ENCODE results near the gene C1QTNF5. TPM values are rescaled to one million over a fixed set of nuclear protein-coding genes. Genes with fewer than 3 reads are reported as not detected.
A peak's percentile ranks its signal among the peaks of the same experiment; 100 is the strongest.

The C1QTNF5 gene
- total RNA-seq, 2 donors from 2014 or later = 0.62 to 0.66 TPM

GRCh38 chr11:119347940-119348605 lies 7.4 kb upstream of the C1QTNF5 start:
- H3K9me3 ChIP-seq (ENCODE audit: control insufficient read depth, low read length) = no peaks in the 10 kb centered on the region
- Mint-ChIP-seq H3K36me3 (ENCODE audit: low read depth) (no peaks in the 10 kb centered on the region), H3K27ac (no peak overlapping the region), H3K4me3 (no peak overlapping the region), H3K4me1 (peaks cover 3% of the 10 kb centered on the region), H3K27me3 (ENCODE audit: insufficient read depth) (peaks cover 69% of the 10 kb centered on the region), H3K9me3 (peaks cover 1% of the 10 kb centered on the region)
- 82 to 90% methylated on average over 5 to 16 of the region's 16 CpGs for WGBS, 2 experiments (ENCODE audit: insufficient coverage in 1 of 2, insufficient read length in 1 of 2)
- peaks cover 33% of the 10 kb centered on the region for H3K27me3 ChIP-seq (ENCODE audit: control insufficient read depth, insufficient read depth, low read length, poor library complexity, severe bottlenecking)
- H3K9ac ChIP-seq (ENCODE audit: extremely low read depth, low read length, poor library complexity, severe bottlenecking) = no peak overlapping the region
- TF ChIP-seq CTCF (conservative IDR thresholded peaks at IDR 0.05) = no peak
- H3K27ac ChIP-seq (ENCODE audit: low read depth, low read length) = no peak overlapping the region
- no peaks in the 10 kb centered on the region for H3K36me3 ChIP-seq (ENCODE audit: control insufficient read depth, insufficient read depth, low read length)
- no peak overlapping the region for H3K4me3 ChIP-seq (ENCODE audit: low read length)
- H3K4me1 ChIP-seq (ENCODE audit: control insufficient read depth, insufficient read depth, low read length) = no peaks in the 10 kb centered on the region
- peak; percentile 43 for DNase-seq

GRCh38 chr11:119347242-119347641 lies 6.6 kb upstream of the C1QTNF5 start:
- Histone ChIP-seq H3K27ac (ENCODE audit: low read depth, low read length) (no peak overlapping the region), H3K36me3 (ENCODE audit: control insufficient read depth, insufficient read depth, low read length) (no peaks in the 10 kb centered on the region), H3K9ac (ENCODE audit: extremely low read depth, low read length, poor library complexity, severe bottlenecking) (no peak overlapping the region), H3K4me1 (ENCODE audit: control insufficient read depth, insufficient read depth, low read length) (no peaks in the 10 kb centered on the region), H3K4me3 (ENCODE audit: low read length) (no peak overlapping the region), H3K9me3 (ENCODE audit: control insufficient read depth, low read length) (no peaks in the 10 kb centered on the region), H3K27me3 (ENCODE audit: control insufficient read depth, insufficient read depth, low read length, poor library complexity, severe bottlenecking) (peaks cover 42% of the 10 kb centered on the region)
- TF ChIP-seq CTCF (conservative IDR thresholded peaks at IDR 0.05) = no peak
- Mint-ChIP-seq H3K27ac (no peak overlapping the region), H3K9me3 (peaks cover 1% of the 10 kb centered on the region), H3K4me3 (no peak overlapping the region), H3K36me3 (ENCODE audit: low read depth) (no peaks in the 10 kb centered on the region), H3K27me3 (ENCODE audit: insufficient read depth) (peaks cover 73% of the 10 kb centered on the region), H3K4me1 (no peaks in the 10 kb centered on the region)
- 83 to 84% methylated on average over 1 to 2 of the region's 2 CpGs for WGBS, 2 experiments (ENCODE audit: insufficient coverage in 1 of 2, insufficient read length in 1 of 2)
- DNase-seq = no peak

- peaks cover 73% of the 10 kb centered on the region for H3K27me3 Mint-ChIP-seq (ENCODE audit: insufficient read depth)
- no peak within 1 kb of the TSS for H3K4me3 Mint-ChIP-seq
These were observed 5.9 kb upstream of the C1QTNF5 start, which contains the start of gene MFRP for GRCh38 chr11:119346605-119347004. MFRP (minus strand) TSS chr11:119346705; CDS start chr11:119346513, 192 bp downstream.

More at GRCh38 chr11:119346605-119347004, 5.9 kb upstream of the C1QTNF5 start, which contains the start of gene MFRP:
- no peak within 1 kb of the TSS for H3K4me3 ChIP-seq (ENCODE audit: low read length)
- no peaks in the 10 kb centered on the region for H3K4me1 ChIP-seq (ENCODE audit: control insufficient read depth, insufficient read depth, low read length)
- no peak within 1 kb of the TSS for H3K27ac ChIP-seq (ENCODE audit: low read depth, low read length)
- Mint-ChIP-seq H3K4me1 (no peaks in the 10 kb centered on the region), H3K36me3 (ENCODE audit: low read depth) (no peaks in the 10 kb centered on the region), H3K9me3 (peaks cover 1% of the 10 kb centered on the region), H3K27ac (no peak within 1 kb of the TSS)
- H3K9me3 ChIP-seq (ENCODE audit: control insufficient read depth, low read length) = no peaks in the 10 kb centered on the region
- peaks cover 48% of the 10 kb centered on the region for H3K27me3 ChIP-seq (ENCODE audit: control insufficient read depth, insufficient read depth, low read length, poor library complexity, severe bottlenecking)
- H3K36me3 ChIP-seq (ENCODE audit: control insufficient read depth, insufficient read depth, low read length) = no peaks in the 10 kb centered on the region
- H3K9ac ChIP-seq (ENCODE audit: extremely low read depth, low read length, poor library complexity, severe bottlenecking) = no peak within 1 kb of the TSS
- TF ChIP-seq CTCF (conservative IDR thresholded peaks at IDR 0.05) = no peak
- no peak for DNase-seq
- 79 to 83% methylated on average over 1 to 6 of the region's 6 CpGs for WGBS, 2 experiments (ENCODE audit: insufficient coverage in 1 of 2, insufficient read length in 1 of 2)

Data from endodermal cell (in vitro differentiated cells).